HG02840 (cell line): ENCODE results near the gene HAL.
A peak's percentile ranks its signal among the peaks of the same experiment; 100 is the strongest.

Source experiments
- ATAC-seq: cut with Tn5 transposase; IDR thresholded peaks from one replicate; pipeline ENCODE4 v1.9.1; 2021; ENCODE audit warnings: mild to moderate bottlenecking, moderate library complexity, moderate number of reproducible peaks; ENCODE audit not compliant: unreplicated experiment, low FRiP score

HAL gene

GRCh38 chr12:95943330-95943842 is 52.8 kb downstream of the HAL start, which contains the start of gene AMDHD1:
AMDHD1 (plus strand) TSS chr12:95943331; CDS start chr12:95943399, 68 bp downstream.
- peak; percentile 41 for ATAC-seq

GRCh38 chr12:95942524-95943329 is 53.4 kb downstream of the HAL start, which contains the start of gene CCDC38:
CCDC38 (minus strand) TSS chr12:95942614; CDS start chr12:95936509, 6,105 bp downstream.
- peak; percentile 97 for ATAC-seq

- no peak for ATAC-seq
Measured at GRCh38 chr12:95942101-95942523, 54.0 kb downstream of the HAL start.

- ATAC-seq, result no peak
Measured at GRCh38 chr12:95940514-95940913, 55.6 kb downstream of the HAL start.
